K562 (cell line): ENCODE data around the gene SIRT2. TPM values are rescaled to one million over a fixed set of nuclear protein-coding genes. Genes with fewer than 3 reads are reported as not detected.

Experiments used
- BRD9 ChIP-seq: fragments of 450-650 bp; IDR thresholded peaks from 2 replicates; pipeline ENCODE4 v1.6.1; 2018; ENCODE audit warnings: low read depth; ENCODE audit not compliant: partially characterized antibody
- CBX2 ChIP-seq: fragments of 200-600 bp; sonication (generic); IDR thresholded peaks from one replicate; pipeline ENCODE4 v1.6.1; 2012; ENCODE audit warnings: mild to moderate bottlenecking, low read length, inconsistent platforms; ENCODE audit not compliant: insufficient read depth, poor library complexity, severe bottlenecking
- CBX5 ChIP-seq: IDR thresholded peaks from 2 replicates; pipeline ENCODE4 v1.6.1; 2014; ENCODE audit warnings: low read depth, borderline replicate concordance
- FOXJ2 ChIP-seq: fragments of 200-800 bp; sonication (Bioruptor generic); IDR thresholded peaks from 2 replicates; pipeline ENCODE4 v1.6.1; 2016; ENCODE audit warnings: missing genetic modification characterization, missing compliant biosample characterization
- HNRNPLL ChIP-seq: fragments of 200-400 bp; formaldehyde crosslinking; IDR thresholded peaks from 2 replicates; pipeline ENCODE4 v1.6.1; 2017; ENCODE audit warnings: low read length, low read depth, mild to moderate bottlenecking; ENCODE audit not compliant: poor library complexity, severe bottlenecking
- KDM1A ChIP-seq, 2 experiments: fragments of 450-650 bp; IDR thresholded peaks; 2 replicates each; pipeline ENCODE4 v1.6.1; 2016; ENCODE audit warnings: mild to moderate bottlenecking in 2 of 2
- KLF13 ChIP-seq: fragments of 450-650 bp; IDR thresholded peaks from 2 replicates; pipeline ENCODE4 v1.6.1; 2016; ENCODE audit warnings: missing genetic modification characterization, low read depth, mild to moderate bottlenecking, missing compliant biosample characterization, moderate library complexity, borderline replicate concordance
- MCM2 ChIP-seq: fragments of 450-650 bp; IDR thresholded peaks from 2 replicates; pipeline ENCODE4 v1.6.1; 2017; ENCODE audit warnings: low read depth, mild to moderate bottlenecking
- NCOA1 ChIP-seq: fragments of 450-650 bp; IDR thresholded peaks from 2 replicates; pipeline ENCODE4 v1.6.1; 2016; ENCODE audit warnings: low read depth
- PTBP1 ChIP-seq: fragments of 200-400 bp; formaldehyde crosslinking; IDR thresholded peaks from 2 replicates; pipeline ENCODE4 v1.6.1; 2017; ENCODE audit warnings: low read depth, low read length
- SMARCE1 ChIP-seq: fragments of 450-650 bp; IDR thresholded peaks from 2 replicates; pipeline ENCODE4 v1.7.1; 2016; ENCODE audit warnings: mild to moderate bottlenecking
- TGIF2 ChIP-seq: sonication (generic); formaldehyde crosslinking; IDR thresholded peaks from 2 replicates; pipeline ENCODE4 v1.8.1; 2022; ENCODE audit warnings: mild to moderate bottlenecking, missing genetic modification reagents, moderate library complexity
- XRCC5 ChIP-seq: fragments of 200-400 bp; formaldehyde crosslinking; IDR thresholded peaks from 2 replicates; pipeline ENCODE4 v1.6.1; 2017; ENCODE audit warnings: low read depth, mild to moderate bottlenecking, low read length
- ZNF324 ChIP-seq: fragments of 250-450 bp; sonication (Bioruptor Pico); IDR thresholded peaks from 2 replicates; pipeline ENCODE4 v1.4.0; 2020; ENCODE audit warnings: mild to moderate bottlenecking
- ZNF561 ChIP-seq: fragments of 450-650 bp; formaldehyde crosslinking; conservative IDR thresholded peaks from 2 replicates; pipeline ENCODE4 v1.4.0; 2020; ENCODE audit warnings: mild to moderate bottlenecking, moderate library complexity
- ZNF707 ChIP-seq: fragments of 250-450 bp; sonication (Bioruptor Pico); conservative IDR thresholded peaks from 2 replicates; pipeline ENCODE4 v1.8.0; 2022; ENCODE audit warnings: inconsistent platforms, mild to moderate bottlenecking, moderate library complexity
- ZNF830 ChIP-seq: fragments of 250-450 bp; sonication (Bioruptor Pico); IDR thresholded peaks from 2 replicates; pipeline ENCODE4 v1.5.0; 2021; ENCODE audit warnings: mild to moderate bottlenecking
- polyA plus RNA-seq, 8 experiments: library from polyadenylated mRNA; depleted of rRNA in 4 of 8; stranded (reverse) in 5 of 8; unstranded in 3 of 8; fragments of >200 nt; fragmentation: Nextera tagmentation in 2 of 8; fragmentation: Illumina TruSeq in 1 of 8; extraction: Ambion mirVana in 2 of 8; extraction: Trizol in 1 of 8; gene quantifications; 2 replicates each; pipeline versions ENCODE4 v1.2.1 to v1.2.3, GENCODE V29; 2011 to 2014; ENCODE audit warnings: inconsistent platforms in 1 of 8, missing spikeins in 1 of 8
- total RNA-seq, 7 experiments: library from RNA; depleted of rRNA in 6 of 7; stranded (reverse); fragments of >200 nt in 6 of 7; fragmentation: Illumina TruSeq in 2 of 7; extraction: Trizol in 2 of 7; gene quantifications; 2 replicates each; pipeline versions ENCODE4 v1.2.1 to v1.2.3, GENCODE V29; 2011 to 2021; ENCODE audit warnings: low replicate concordance in 1 of 7
- TF ChIP-seq, protein P1 (sequence below): fragments of 450-650 bp; IDR thresholded peaks from 2 replicates; pipeline ENCODE4 v1.6.1; 2016; ENCODE audit warnings: mild to moderate bottlenecking
- TF ChIP-seq, protein P2 (sequence below): fragments of 450-650 bp; IDR thresholded peaks from 2 replicates; pipeline ENCODE4 v1.6.1; 2016; ENCODE audit warnings: missing biosample characterization, missing genetic modification characterization
- TF ChIP-seq, protein P3 (sequence below): IDR thresholded peaks from 2 replicates; pipeline ENCODE4 v1.6.1; 2016; ENCODE audit warnings: missing genetic modification characterization, missing compliant biosample characterization
- TF ChIP-seq, protein P4 (sequence below): sonication (generic); formaldehyde crosslinking; IDR thresholded peaks from 2 replicates; pipeline ENCODE4 v1.9.0; 2022; ENCODE audit warnings: mild to moderate bottlenecking, missing genetic modification reagents
- TF ChIP-seq, protein P5 (sequence below): fragments of 250-450 bp; sonication (Bioruptor Pico); IDR thresholded peaks from 2 replicates; pipeline ENCODE4 v1.5.0; 2021

SIRT2 gene
- total and polyA plus RNA-seq, 9 of the 15 experiments (the other 6 are each of a cell fraction or from before 2014, with no cell fraction given) = 2.3 to 35.2 (median 22.9) TPM

DNA sequence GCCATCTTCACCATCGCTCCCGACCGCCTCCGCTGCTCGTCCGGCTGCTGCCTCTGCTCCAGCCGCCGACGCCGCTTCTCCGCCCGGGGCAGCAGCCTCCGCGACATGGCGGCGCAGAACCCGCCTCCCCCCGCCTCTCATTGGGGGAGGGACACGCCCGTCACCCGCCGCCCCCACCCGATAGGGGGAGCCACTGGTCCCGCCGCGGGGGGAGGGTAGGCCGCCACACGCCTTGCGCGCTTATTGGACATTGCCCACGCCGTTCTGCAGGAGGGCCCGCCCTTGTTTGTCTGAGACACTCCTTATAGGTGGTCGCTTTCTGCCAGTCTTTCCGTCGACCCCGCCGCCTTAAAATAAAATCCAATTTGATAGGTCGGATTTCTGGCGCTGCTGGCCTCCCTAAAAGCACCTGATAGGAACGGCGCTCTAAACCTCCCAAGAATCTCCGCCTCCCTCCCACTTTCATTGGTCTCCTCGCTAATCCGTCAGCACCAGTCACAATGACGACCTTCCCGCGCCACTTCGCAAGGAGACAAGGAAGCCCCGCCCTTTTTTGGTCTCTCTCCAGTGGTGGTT lies 49.5 kb downstream of the SIRT2 start, which contains the start of gene HNRNPL (continued):
- TF ChIP-seq HNRNPLL (peak; percentile 70), ZNF830 (CRISPR knock-in tag) (no peak), NCOA1 (peak; percentile 75; the same call in 1 of the 2 replicates), PTBP1 (no peak), ZNF707 (CRISPR knock-in tag) (no peak), ZNF324 (CRISPR knock-in tag) (no peak), KDM1A (IDR thresholded peaks at IDR 0.05) (no peak), MCM2 (no peak), KLF13 (tag) (no peak), BRD9 (no peak), FOXJ2 (tag) (no peak; the same call in 1 of the 2 replicates), TGIF2 (CRISPR knock-in tag) (no peak), XRCC5 (no peak), CBX2 (no peak), CBX5 (no peak), ZNF561 (CRISPR knock-in tag) (no peak), SMARCE1 (no peak)
- TF ChIP-seq, protein P1, sequence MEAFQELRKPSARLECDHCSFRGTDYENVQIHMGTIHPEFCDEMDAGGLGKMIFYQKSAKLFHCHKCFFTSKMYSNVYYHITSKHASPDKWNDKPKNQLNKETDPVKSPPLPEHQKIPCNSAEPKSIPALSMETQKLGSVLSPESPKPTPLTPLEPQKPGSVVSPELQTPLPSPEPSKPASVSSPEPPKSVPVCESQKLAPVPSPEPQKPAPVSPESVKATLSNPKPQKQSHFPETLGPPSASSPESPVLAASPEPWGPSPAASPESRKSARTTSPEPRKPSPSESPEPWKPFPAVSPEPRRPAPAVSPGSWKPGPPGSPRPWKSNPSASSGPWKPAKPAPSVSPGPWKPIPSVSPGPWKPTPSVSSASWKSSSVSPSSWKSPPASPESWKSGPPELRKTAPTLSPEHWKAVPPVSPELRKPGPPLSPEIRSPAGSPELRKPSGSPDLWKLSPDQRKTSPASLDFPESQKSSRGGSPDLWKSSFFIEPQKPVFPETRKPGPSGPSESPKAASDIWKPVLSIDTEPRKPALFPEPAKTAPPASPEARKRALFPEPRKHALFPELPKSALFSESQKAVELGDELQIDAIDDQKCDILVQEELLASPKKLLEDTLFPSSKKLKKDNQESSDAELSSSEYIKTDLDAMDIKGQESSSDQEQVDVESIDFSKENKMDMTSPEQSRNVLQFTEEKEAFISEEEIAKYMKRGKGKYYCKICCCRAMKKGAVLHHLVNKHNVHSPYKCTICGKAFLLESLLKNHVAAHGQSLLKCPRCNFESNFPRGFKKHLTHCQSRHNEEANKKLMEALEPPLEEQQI = no peak
- TF ChIP-seq, protein P2, sequence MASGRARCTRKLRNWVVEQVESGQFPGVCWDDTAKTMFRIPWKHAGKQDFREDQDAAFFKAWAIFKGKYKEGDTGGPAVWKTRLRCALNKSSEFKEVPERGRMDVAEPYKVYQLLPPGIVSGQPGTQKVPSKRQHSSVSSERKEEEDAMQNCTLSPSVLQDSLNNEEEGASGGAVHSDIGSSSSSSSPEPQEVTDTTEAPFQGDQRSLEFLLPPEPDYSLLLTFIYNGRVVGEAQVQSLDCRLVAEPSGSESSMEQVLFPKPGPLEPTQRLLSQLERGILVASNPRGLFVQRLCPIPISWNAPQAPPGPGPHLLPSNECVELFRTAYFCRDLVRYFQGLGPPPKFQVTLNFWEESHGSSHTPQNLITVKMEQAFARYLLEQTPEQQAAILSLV (tag) = no peak
- TF ChIP-seq, protein P3, sequence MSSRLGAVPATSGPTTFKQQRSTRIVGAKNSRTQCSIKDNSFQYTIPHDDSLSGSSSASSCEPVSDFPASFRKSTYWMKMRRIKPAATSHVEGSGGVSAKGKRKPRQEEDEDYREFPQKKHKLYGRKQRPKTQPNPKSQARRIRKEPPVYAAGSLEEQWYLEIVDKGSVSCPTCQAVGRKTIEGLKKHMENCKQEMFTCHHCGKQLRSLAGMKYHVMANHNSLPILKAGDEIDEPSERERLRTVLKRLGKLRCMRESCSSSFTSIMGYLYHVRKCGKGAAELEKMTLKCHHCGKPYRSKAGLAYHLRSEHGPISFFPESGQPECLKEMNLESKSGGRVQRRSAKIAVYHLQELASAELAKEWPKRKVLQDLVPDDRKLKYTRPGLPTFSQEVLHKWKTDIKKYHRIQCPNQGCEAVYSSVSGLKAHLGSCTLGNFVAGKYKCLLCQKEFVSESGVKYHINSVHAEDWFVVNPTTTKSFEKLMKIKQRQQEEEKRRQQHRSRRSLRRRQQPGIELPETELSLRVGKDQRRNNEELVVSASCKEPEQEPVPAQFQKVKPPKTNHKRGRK (tag) = no peak
- TF ChIP-seq, protein P4, sequence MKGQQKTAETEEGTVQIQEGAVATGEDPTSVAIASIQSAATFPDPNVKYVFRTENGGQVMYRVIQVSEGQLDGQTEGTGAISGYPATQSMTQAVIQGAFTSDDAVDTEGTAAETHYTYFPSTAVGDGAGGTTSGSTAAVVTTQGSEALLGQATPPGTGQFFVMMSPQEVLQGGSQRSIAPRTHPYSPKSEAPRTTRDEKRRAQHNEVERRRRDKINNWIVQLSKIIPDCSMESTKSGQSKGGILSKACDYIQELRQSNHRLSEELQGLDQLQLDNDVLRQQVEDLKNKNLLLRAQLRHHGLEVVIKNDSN (CRISPR knock-in tag) = peak; percentile 42; the same call in 1 of the 2 replicates
- TF ChIP-seq, protein P5, sequence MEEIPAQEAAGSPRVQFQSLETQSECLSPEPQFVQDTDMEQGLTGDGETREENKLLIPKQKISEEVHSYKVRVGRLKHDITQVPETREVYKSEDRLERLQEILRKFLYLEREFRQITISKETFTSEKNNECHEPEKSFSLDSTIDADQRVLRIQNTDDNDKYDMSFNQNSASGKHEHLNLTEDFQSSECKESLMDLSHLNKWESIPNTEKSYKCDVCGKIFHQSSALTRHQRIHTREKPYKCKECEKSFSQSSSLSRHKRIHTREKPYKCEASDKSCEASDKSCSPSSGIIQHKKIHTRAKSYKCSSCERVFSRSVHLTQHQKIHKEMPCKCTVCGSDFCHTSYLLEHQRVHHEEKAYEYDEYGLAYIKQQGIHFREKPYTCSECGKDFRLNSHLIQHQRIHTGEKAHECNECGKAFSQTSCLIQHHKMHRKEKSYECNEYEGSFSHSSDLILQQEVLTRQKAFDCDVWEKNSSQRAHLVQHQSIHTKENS (CRISPR knock-in tag) = no peak
